Motor neuron (in vitro differentiated cells): Measurements from ENCODE around the gene SOX13. TPM values are rescaled to one million over a fixed set of nuclear protein-coding genes. Genes with fewer than 3 reads are reported as not detected.
A peak's percentile ranks its signal among the peaks of the same experiment; 100 is the strongest.

Experiments used
- ATAC-seq, 8 experiments: fragments of 200-7000 bp; cut with Tn5 transposase; replicated peaks in 6 of 8; 2 replicates each; pipeline ENCODE4 v1.8.0; 2021; ENCODE audit warnings: mild to moderate bottlenecking in 8 of 8, moderate library complexity in 8 of 8
- H3K27ac ChIP-seq, 2 donors: fragments of 250-450 bp; sonication (Bioruptor Pico); 2 replicates each; pipeline ENCODE4 v1.9.0; 2021; ENCODE audit warnings: antibody characterized with exemption in 2 of 2, mild to moderate bottlenecking in 2 of 2, moderate library complexity in 1 of 2
- H3K4me1 ChIP-seq, 2 donors: fragments of 250-450 bp; sonication (Bioruptor Pico); replicated peaks in 1 of 2; 2 replicates each; pipeline ENCODE4 v1.6.1; 2021; ENCODE audit warnings: antibody characterized with exemption in 2 of 2, mild to moderate bottlenecking in 2 of 2, moderate library complexity in 1 of 2
- H3K4me3 ChIP-seq, 5 donors: fragments of 250-450 bp; sonication (Bioruptor Pico); 2 replicates each; pipeline ENCODE4 v1.9.0; 2021; ENCODE audit warnings: antibody characterized with exemption in 5 of 5, mild to moderate bottlenecking in 5 of 5, moderate library complexity in 4 of 5
- WGBS, 10 experiments: fragments of 450-650 bp; shearing (Covaris generic); methylation state at CpG; one replicate each; pipeline ENCODE4 v1.0.0; 2022; 5-methylcytosine and 5-hydroxymethylcytosine counted together
- in situ Hi-C, 9 experiments: fragments of 400-800 bp; cut with MboI; loops; one replicate each; pipeline ENCODE4 v1.15.0; 2021; ENCODE audit warnings: low sequenced_read_pairs in 9 of 9, low pct_unique_long_range_greater_than_20kb in 2 of 9; ENCODE audit not compliant: unreplicated experiment in 9 of 9
- total RNA-seq, 8 experiments: library from RNA; unstranded; fragments of 300-600 nt; gene quantifications; 2 replicates each; pipeline versions ENCODE4 v1.2.3 to v1.2.4, GENCODE V29; 2022

The SOX13 gene
- total RNA-seq, 8 experiments from 2014 or later: 4.7 to 72.2 (median 18.0) TPM

DNA sequence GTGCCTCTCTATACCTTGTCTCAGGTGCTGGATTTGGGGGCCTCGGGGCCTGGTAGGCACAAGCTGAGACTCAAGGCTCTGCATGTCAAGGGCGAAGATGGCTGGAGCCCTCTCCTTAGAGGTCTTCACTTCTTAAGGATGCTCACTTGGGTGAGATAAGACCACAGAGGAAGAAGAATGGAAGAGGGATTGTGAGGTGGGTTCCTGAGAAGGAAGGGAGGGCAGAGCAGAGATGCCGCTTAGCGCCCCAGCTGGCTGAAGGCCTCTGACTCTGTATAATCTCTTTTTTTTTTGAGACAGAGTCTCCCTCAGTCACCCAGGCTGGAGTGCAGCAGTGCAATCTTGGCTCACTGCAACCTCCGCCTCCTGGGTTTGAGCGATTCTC is 32.2 kb downstream of the SOX13 start:
- peaks cover 34 to 58% of the 10 kb centered on the region in 2 donors for H3K4me1 ChIP-seq
- 72 to 100% (median 90%) methylated on average over 2 to 6 of the region's 6 CpGs; no CpG with 5 or more reads in 5 of the 10 experiments for WGBS, 10 experiments
- no peak overlapping the region for H3K27ac ChIP-seq
- in situ Hi-C loops: no loop called here
- no peak for ATAC-seq
- H3K4me3 ChIP-seq: no peak overlapping the region

DNA sequence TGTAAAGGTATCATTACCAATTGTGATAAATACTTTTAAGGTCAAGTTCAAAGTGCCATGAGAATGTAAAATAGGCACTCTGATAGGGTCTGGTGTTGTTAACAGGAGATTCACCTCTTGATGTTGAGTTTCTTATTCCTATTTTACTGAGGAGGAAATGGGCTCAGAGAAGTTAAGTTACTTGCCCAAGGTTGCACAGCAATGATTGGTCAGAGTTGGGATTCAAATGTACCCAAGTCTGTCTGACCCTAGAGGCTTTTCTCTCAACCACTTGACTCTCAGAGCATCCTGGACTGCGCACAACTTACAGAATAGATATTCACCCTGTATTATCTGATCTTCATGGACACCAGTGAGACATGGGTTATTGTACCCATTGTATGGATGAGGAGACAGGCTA is 33.9 kb downstream of the SOX13 start:
- H3K27ac ChIP-seq: no peak overlapping the region
- WGBS, 10 experiments: 100% methylated on average over 1 of the region's 1 CpG; no CpG with 5 or more reads in 6 of the 10 experiments
- ATAC-seq: no peak
- in situ Hi-C loops: no loop called here
- no peak overlapping the region for H3K4me3 ChIP-seq
- H3K4me1 ChIP-seq: peaks cover 31 to 54% of the 10 kb centered on the region in 2 donors

GRCh38 chr1:204107892-204108291 is 35.0 kb downstream of the SOX13 start:
- ATAC-seq: no peak
- Histone ChIP-seq H3K4me1 (peaks cover 24 to 43% of the 10 kb centered on the region in 2 donors), H3K27ac (peak overlapping the region in 1 of 2 donors; percentile 77), H3K4me3 (no peak overlapping the region)
- WGBS, 10 experiments: 48 to 100% (median 86%) methylated on average over 1 to 2 of the region's 2 CpGs; no CpG with 5 or more reads in 3 of the 10 experiments
- in situ Hi-C loops: no loop called here

- WGBS, 10 experiments: 3 to 100% (median 13%) methylated on average over 1 to 12 of the region's 21 CpGs; no CpG with 5 or more reads in 3 of the 10 experiments
- in situ Hi-C loops: no loop called here
- H3K4me3 ChIP-seq: peak overlapping the region in 2 of 5 donors; percentile 3 to 8
- ATAC-seq: peak in 5 of 8 experiments; percentile 88 to 93 (median 91)
- peaks cover 24 to 37% of the 10 kb centered on the region in 2 donors for H3K4me1 ChIP-seq
- peak overlapping the region; percentile 67 to 77 for H3K27ac ChIP-seq
These were observed 35.6 kb downstream of the SOX13 start for GRCh38 chr1:204108312-204109141.

DNA sequence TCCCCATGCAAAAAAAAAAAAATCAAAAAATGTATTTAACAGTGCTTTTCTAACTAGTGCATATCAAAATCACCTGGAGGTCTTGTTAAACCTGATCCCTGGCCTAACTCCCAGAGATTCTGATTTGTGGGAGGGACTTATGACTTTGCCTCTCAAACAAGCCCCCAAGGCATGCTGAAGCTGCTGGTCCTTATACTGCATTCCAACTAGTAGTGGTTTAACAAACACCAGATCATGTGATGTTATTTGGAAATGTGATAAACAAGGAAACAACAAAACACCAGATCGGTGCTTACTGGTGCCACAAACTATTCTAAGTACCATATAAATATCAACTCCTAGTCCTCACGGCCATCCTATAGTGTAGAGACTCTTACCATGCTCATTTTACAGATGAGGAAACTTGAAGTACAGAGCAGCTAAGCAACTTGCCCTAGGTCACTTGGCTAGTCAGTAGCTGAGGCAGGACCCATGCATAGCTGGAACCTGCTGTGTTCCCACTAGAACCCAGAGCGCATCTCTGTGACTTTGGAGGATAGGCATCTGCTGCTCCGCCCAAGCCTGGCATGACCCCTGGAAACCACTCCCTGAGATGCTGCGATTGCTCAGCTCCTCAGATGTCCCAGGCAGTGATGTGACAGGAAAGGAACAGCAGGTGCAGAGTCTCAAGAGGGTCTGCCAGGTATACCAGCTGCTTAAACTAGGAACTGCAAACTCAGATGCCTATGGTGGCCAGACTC is 38.1 kb downstream of the SOX13 start:
- no peak overlapping the region for H3K27ac ChIP-seq
- H3K4me3 ChIP-seq: no peak overlapping the region
- in situ Hi-C loops: no loop called here
- no peak for ATAC-seq
- H3K4me1 ChIP-seq: peaks cover 22 to 24% of the 10 kb centered on the region in 2 donors
- 50 to 100% (median 86%) methylated on average over 1 to 5 of the region's 5 CpGs for WGBS, 10 experiments

DNA sequence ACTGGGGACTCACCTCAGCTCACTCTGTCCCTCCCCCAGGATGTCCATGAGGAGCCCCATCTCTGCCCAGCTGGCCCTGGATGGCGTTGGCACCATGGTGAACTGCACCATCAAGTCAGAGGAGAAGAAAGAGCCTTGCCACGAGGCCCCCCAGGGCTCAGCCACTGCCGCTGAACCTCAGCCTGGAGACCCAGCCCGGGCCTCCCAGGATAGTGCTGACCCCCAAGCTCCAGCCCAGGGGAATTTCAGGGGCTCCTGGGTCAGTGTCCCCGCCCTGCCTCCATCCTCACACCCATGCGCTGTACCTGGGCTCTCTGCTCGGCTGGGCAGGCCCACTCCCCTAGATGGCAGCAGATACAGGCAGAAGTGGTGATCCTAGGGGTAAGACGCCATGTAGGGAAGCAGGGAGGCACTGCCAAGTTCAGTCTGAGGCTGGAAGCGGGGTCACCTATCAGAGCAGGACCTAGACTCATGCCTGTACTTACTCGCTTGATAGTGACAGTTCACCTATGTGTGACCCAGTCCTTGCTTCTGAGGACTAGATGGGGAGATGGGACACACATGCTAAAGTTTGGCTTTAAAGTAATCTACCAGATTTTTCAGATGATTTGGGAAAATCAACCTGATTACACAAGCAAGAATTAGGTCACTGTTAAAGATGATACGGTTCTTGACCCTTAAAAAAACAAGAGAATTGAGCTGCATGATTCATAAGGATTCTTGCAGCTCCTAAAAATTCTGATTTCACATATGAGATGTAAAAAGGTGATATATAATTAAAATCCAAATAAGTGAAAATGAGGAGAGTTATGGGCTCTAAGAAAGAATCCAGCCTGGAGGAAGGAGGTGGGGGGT is 40.2 kb downstream of the SOX13 start:
- no peak overlapping the region for H3K4me3 ChIP-seq
- no peak for ATAC-seq
- in situ Hi-C loops: no loop called here
- H3K4me1 ChIP-seq: peaks cover 10 to 15% of the 10 kb centered on the region in 2 donors
- no peak overlapping the region for H3K27ac ChIP-seq
- 57 to 100% (median 88%) methylated on average over 1 to 8 of the region's 11 CpGs for WGBS, 10 experiments

DNA sequence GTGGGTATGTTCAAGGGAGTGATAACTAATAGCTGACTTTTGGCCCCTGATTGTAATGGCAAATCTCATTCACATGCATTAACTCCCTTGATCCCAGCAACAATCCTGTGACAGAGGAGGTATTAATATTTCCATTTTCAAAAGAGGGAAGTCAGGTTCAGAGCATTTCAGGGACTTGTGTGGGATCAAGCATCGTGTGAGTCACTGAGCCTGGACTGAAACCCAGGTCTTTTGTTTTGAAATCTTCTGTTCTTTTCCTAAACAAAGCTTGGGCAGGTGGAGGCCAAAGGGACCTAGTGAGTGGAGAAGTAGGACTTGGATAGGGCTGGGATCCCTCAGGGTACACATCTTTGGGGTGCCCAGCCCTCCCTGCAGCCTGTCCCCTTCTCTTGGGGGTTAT is 41.0 kb downstream of the SOX13 start:
- H3K4me1 ChIP-seq: peaks cover 6 to 8% of the 10 kb centered on the region in 2 donors
- in situ Hi-C loops: no loop called here
- ATAC-seq: no peak
- no peak overlapping the region for H3K4me3 ChIP-seq
- H3K27ac ChIP-seq: no peak overlapping the region
- WGBS, 10 experiments: 71 to 100% (median 86%) methylated on average over 1 of the region's 1 CpG; no CpG with 5 or more reads in 5 of the 10 experiments

GRCh38 chr1:204114606-204115005 is 41.7 kb downstream of the SOX13 start:
- in situ Hi-C loops: no loop called here
- WGBS, 10 experiments: 96 to 100% (median 100%) methylated on average over 1 to 4 of the region's 4 CpGs; no CpG with 5 or more reads in 4 of the 10 experiments
- H3K27ac ChIP-seq: no peak overlapping the region

DNA sequence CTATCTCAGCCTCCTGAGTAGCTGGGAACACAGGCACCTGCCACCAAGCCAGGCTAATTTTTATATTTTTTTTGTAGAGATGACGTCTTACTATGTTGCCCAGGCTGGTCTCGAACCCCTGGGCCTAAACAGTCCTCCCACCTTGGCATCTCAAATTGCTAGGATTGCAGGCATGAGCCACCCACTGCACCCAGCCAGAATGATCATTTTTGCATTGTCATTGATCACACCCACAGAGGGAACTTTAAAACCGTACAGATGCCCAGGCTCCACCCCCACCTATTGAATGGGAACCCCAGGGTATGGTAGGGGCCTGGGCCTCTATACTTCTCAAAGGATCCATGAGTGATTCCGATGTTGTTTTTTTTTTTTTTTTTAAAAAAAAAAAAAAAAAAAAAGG is 42.2 kb downstream of the SOX13 start:
- in situ Hi-C loops: no loop called here
- Histone ChIP-seq H3K4me3 (no peak overlapping the region), H3K27ac (no peak overlapping the region), H3K4me1 (no peaks in the 10 kb centered on the region)
- 40 to 100% (median 100%) methylated on average over 1 to 4 of the region's 4 CpGs; no CpG with 5 or more reads in 3 of the 10 experiments for WGBS, 10 experiments
- ATAC-seq: no peak

More at GRCh38 chr1:204114606-204115005, 41.7 kb downstream of the SOX13 start:
- Histone ChIP-seq H3K4me1 (peaks cover 0 to under 1% of the 10 kb centered on the region in 2 donors), H3K4me3 (no peak overlapping the region)
- no peak for ATAC-seq

GRCh38 chr1:204116539-204116938 is 43.6 kb downstream of the SOX13 start:
- in situ Hi-C loops: no loop called here
- ATAC-seq: no peak
- 43 to 100% (median 100%) methylated on average over 1 to 3 of the region's 4 CpGs; no CpG with 5 or more reads in 5 of the 10 experiments for whole genome bisulfite sequencing, 10 experiments
- Histone ChIP-seq H3K27ac (no peak overlapping the region), H3K4me1 (no peaks in the 10 kb centered on the region), H3K4me3 (no peak overlapping the region)

- Histone ChIP-seq H3K4me1 (peaks cover 10% of the 10 kb centered on the region in 2 donors), H3K4me3 (no peak overlapping the region), H3K27ac (no peak overlapping the region)
- ATAC-seq: no peak
- WGBS, 10 experiments: 90 to 96% (median 91%) methylated on average over 2 to 5 of the region's 17 CpGs; no CpG with 5 or more reads in 7 of the 10 experiments
- in situ Hi-C loops: loop anchor here in 7 of 9 experiments (5.0 to 10.0 kb wide), 4 partner anchors 47 to 257 kb away; partner anchors contain the start of genes SNRPE (in 3 of the 7) and SOX13 (in 1 of the 7)
These were observed 49.1 kb downstream of the SOX13 start for GRCh38 chr1:204121840-204122555.

GRCh38 chr1:204123376-204123775 is 50.5 kb downstream of the SOX13 start:
- peak in 2 of 8 experiments; percentile 37 to 49 for ATAC-seq
- Histone ChIP-seq H3K27ac (no peak overlapping the region), H3K4me3 (no peak overlapping the region), H3K4me1 (peaks cover 19 to 22% of the 10 kb centered on the region in 2 donors)
- in situ Hi-C loops: loop anchor here in 7 of 9 experiments (5.0 to 10.0 kb wide), 4 partner anchors 49 to 259 kb away; partner anchors contain the start of genes SNRPE (in 3 of the 7) and SOX13 (in 1 of the 7)
- WGBS, 10 experiments: 50 to 100% (median 77%) methylated on average over 2 to 9 of the region's 9 CpGs; no CpG with 5 or more reads in 2 of the 10 experiments
